HG03097 (cell line): Measurements from ENCODE around the gene FOXI3.

ENCODE experiments used
- ATAC-seq: cut with Tn5 transposase; IDR thresholded peaks from one replicate; pipeline ENCODE4 v1.9.1; 2021; ENCODE audit not compliant: unreplicated experiment, low FRiP score

FOXI3 gene

GRCh38 chr2:88452565-88452905 is at the start of gene FOXI3:
Gene FOXI3, minus strand, starts transcription at chr2:88452693. Its CDS starts 158 bp downstream, at chr2:88452535.
- ATAC-seq, result no peak

- no peak for ATAC-seq
Measured at GRCh38 chr2:88500691-88501090, 48.2 kb upstream of the FOXI3 start.

- no peak for ATAC-seq
Measured at GRCh38 chr2:88499204-88499603, 46.7 kb upstream of the FOXI3 start.

GRCh38 chr2:88493481-88493880 is 41.0 kb upstream of the FOXI3 start:
- ATAC-seq, result no peak

GRCh38 chr2:88492002-88492401 is 39.5 kb upstream of the FOXI3 start:
- ATAC-seq, result no peak

- ATAC-seq, result no peak
Measured at GRCh38 chr2:88489181-88489580, 36.7 kb upstream of the FOXI3 start.

- no peak for ATAC-seq
Measured at GRCh38 chr2:88483200-88483599, 30.7 kb upstream of the FOXI3 start.

- ATAC-seq, result no peak
Measured at GRCh38 chr2:88481691-88482336, 29.3 kb upstream of the FOXI3 start.

- no peak for ATAC-seq
Measured at GRCh38 chr2:88472811-88473210, 20.3 kb upstream of the FOXI3 start.

GRCh38 chr2:88471083-88471942 is 18.8 kb upstream of the FOXI3 start:
- ATAC-seq, result no peak

GRCh38 chr2:88469202-88470114 is 17.0 kb upstream of the FOXI3 start:
- no peak for ATAC-seq

- no peak for ATAC-seq
Measured at GRCh38 chr2:88464153-88464552, 11.7 kb upstream of the FOXI3 start.

- ATAC-seq, result no peak
Measured at GRCh38 chr2:88458633-88459032, 6.1 kb upstream of the FOXI3 start.

- ATAC-seq, result no peak
Measured at GRCh38 chr2:88452980-88453582, 588 bp upstream of the FOXI3 start.

- ATAC-seq, result no peak
Measured at GRCh38 chr2:88451811-88452564, 505 bp downstream of the FOXI3 start.

GRCh38 chr2:88450925-88451810 is 1.3 kb downstream of the FOXI3 start:
- no peak for ATAC-seq

GRCh38 chr2:88450186-88450585 is 2.3 kb downstream of the FOXI3 start:
- no peak for ATAC-seq

- no peak for ATAC-seq
Measured at GRCh38 chr2:88448248-88448647, 4.2 kb downstream of the FOXI3 start.

- no peak for ATAC-seq
Measured at GRCh38 chr2:88443353-88443938, 9.0 kb downstream of the FOXI3 start.
